ENCODE measurements around the gene CA10.

CA10 gene

GRCh38 chr17:51769231-51769630 is 389.3 kb downstream of the CA10 start:
- TF ChIP-seq CTCF (IDR thresholded peaks at IDR 0.05), result no peak
- DNase-seq (ENCODE audit: low spot score), result no peak
- no peak overlapping the region for H3K27ac ChIP-seq
- H3K4me3 ChIP-seq, result no peak overlapping the region

- no peak for DNase-seq (ENCODE audit: low spot score)
Measured at GRCh38 chr17:51768706-51769105, 389.8 kb downstream of the CA10 start.

GRCh38 chr17:51767287-51767686 is 391.2 kb downstream of the CA10 start:
- Histone ChIP-seq H3K27ac (no peak overlapping the region), H3K4me3 (no peak overlapping the region)
- TF ChIP-seq CTCF (IDR thresholded peaks at IDR 0.05), result no peak
- no peak for DNase-seq (ENCODE audit: low spot score)

More at GRCh38 chr17:51768706-51769105, 389.8 kb downstream of the CA10 start:
- H3K27ac ChIP-seq, result no peak overlapping the region
- TF ChIP-seq CTCF (IDR thresholded peaks at IDR 0.05), result no peak
- H3K4me3 ChIP-seq, result no peak overlapping the region

- Histone ChIP-seq H3K4me3 (no peak overlapping the region), H3K27ac (no peak overlapping the region)
- no peak for TF ChIP-seq CTCF (IDR thresholded peaks at IDR 0.05)
- DNase-seq (ENCODE audit: low spot score), result no peak
Measured at GRCh38 chr17:51765282-51766135, 393.0 kb downstream of the CA10 start.

GRCh38 chr17:51764387-51764971 is 394.0 kb downstream of the CA10 start:
- Histone ChIP-seq H3K4me3 (no peak overlapping the region), H3K27ac (no peak overlapping the region)
- no peak for DNase-seq (ENCODE audit: low spot score)
- peak; percentile 71 for TF ChIP-seq CTCF (IDR thresholded peaks at IDR 0.05)

GRCh38 chr17:51763058-51763457 is 395.5 kb downstream of the CA10 start:
- H3K4me3 ChIP-seq, result no peak overlapping the region
- no peak for TF ChIP-seq CTCF (IDR thresholded peaks at IDR 0.05)
- no peak for DNase-seq (ENCODE audit: low spot score)

GRCh38 chr17:51761105-51761504 is 397.4 kb downstream of the CA10 start:
- H3K27ac ChIP-seq, result no peak overlapping the region
- no peak for TF ChIP-seq CTCF (IDR thresholded peaks at IDR 0.05)
- no peak overlapping the region for H3K4me3 ChIP-seq
- no peak for DNase-seq (ENCODE audit: low spot score)

More at GRCh38 chr17:51763058-51763457, 395.5 kb downstream of the CA10 start:
- H3K27ac ChIP-seq, result no peak overlapping the region

Data from coronary artery (tissue), 2 donors.